ENCODE results near the gene PJA2. TPM values are rescaled to one million over a fixed set of nuclear protein-coding genes. Genes with fewer than 3 reads are reported as not detected.

Gene PJA2
- total RNA-seq, 4 donors from 2014 or later, result 107 to 188 (median 153) TPM

GRCh38 chr5:109408991-109409843 lies 557 bp downstream of the PJA2 start:
- intact Hi-C loops (cut with DNase I), result no loop called here
- H3K4me1 ChIP-seq, result peaks cover 10 to 18% of the 10 kb centered on the region in 2 donors

GRCh38 chr5:109407913-109408312 lies 1.9 kb downstream of the PJA2 start:
- TF ChIP-seq POLR2A (IDR thresholded peaks at IDR 0.05) (no peak), CTCF (IDR thresholded peaks at IDR 0.05) (no peak)
- H3K4me3 ChIP-seq (replicated peaks in 1 of 3), result peak overlapping the region in 2 of 3 donors; percentile 8 to 90
- H3K36me3 ChIP-seq, result no peaks in the 10 kb centered on the region
- no peaks in the 10 kb centered on the region for H3K9me3 ChIP-seq
- peaks cover 10 to 18% of the 10 kb centered on the region in 2 donors for H3K4me1 ChIP-seq
- no peak for DNase-seq
- no peaks in the 10 kb centered on the region for H3K27me3 ChIP-seq
- WGBS, 2 donors, result 42 to 60% methylated on average over 2 of the region's 2 CpGs
- peak overlapping the region in 2 of 3 donors; percentile 9 to 100 for H3K27ac ChIP-seq
- intact Hi-C loops (cut with DNase I), result no loop called here

More at GRCh38 chr5:109408991-109409843, 557 bp downstream of the PJA2 start:
- Histone ChIP-seq H3K36me3 (no peaks in the 10 kb centered on the region), H3K4me3 (replicated peaks in 1 of 3) (peak overlapping the region; percentile 79 to 90 (median 89)), H3K27me3 (no peaks in the 10 kb centered on the region), H3K27ac (peak overlapping the region; percentile 98 to 100 (median 99)), H3K9me3 (no peaks in the 10 kb centered on the region)
- TF ChIP-seq POLR2A (IDR thresholded peaks at IDR 0.05), result peak in 1 of 2 donors; percentile 56
- TF ChIP-seq CTCF (IDR thresholded peaks at IDR 0.05), result no peak
- DNase-seq, result peak; percentile 68 to 76
- 1% methylated on average over 33 to 50 of the region's 52 CpGs for WGBS, 2 donors

GRCh38 chr5:109406719-109407118 lies 3.1 kb downstream of the PJA2 start:
- Histone ChIP-seq H3K4me1 (peaks cover 10 to 24% of the 10 kb centered on the region in 2 donors), H3K27me3 (no peaks in the 10 kb centered on the region), H3K9me3 (no peaks in the 10 kb centered on the region), H3K36me3 (no peaks in the 10 kb centered on the region), H3K4me3 (replicated peaks in 1 of 3) (no peak overlapping the region), H3K27ac (peak overlapping the region in 1 of 3 donors; percentile 100)
- intact Hi-C loops (cut with DNase I), result no loop called here
- no peak for TF ChIP-seq CTCF (IDR thresholded peaks at IDR 0.05)
- no peak for TF ChIP-seq POLR2A (IDR thresholded peaks at IDR 0.05)
- DNase-seq, result no peak
- 76 to 89% methylated on average over 1 of the region's 1 CpG for WGBS, 2 donors

GRCh38 chr5:109404428-109404960 lies 5.3 kb downstream of the PJA2 start:
- no peak for TF ChIP-seq CTCF (IDR thresholded peaks at IDR 0.05)
- TF ChIP-seq POLR2A (IDR thresholded peaks at IDR 0.05), result no peak
- Histone ChIP-seq H3K9me3 (no peaks in the 10 kb centered on the region), H3K27ac (no peak overlapping the region), H3K4me1 (peaks cover 8 to 31% of the 10 kb centered on the region in 2 donors), H3K4me3 (replicated peaks in 1 of 3) (no peak overlapping the region), H3K36me3 (no peaks in the 10 kb centered on the region), H3K27me3 (no peaks in the 10 kb centered on the region)
- WGBS, 2 donors, result 87 to 95% methylated on average over 6 of the region's 6 CpGs
- DNase-seq, result no peak
- intact Hi-C loops (cut with DNase I), result no loop called here

GRCh38 chr5:109403469-109403868 lies 6.3 kb downstream of the PJA2 start:
- 97 to 98% methylated on average over 5 of the region's 5 CpGs for WGBS, 2 donors
- intact Hi-C loops (cut with DNase I), result no loop called here

More at GRCh38 chr5:109403469-109403868, 6.3 kb downstream of the PJA2 start:
- no peak overlapping the region for H3K4me3 ChIP-seq (replicated peaks in 1 of 3)
- H3K36me3 ChIP-seq, result no peaks in the 10 kb centered on the region
- DNase-seq, result no peak
- H3K27me3 ChIP-seq, result no peaks in the 10 kb centered on the region
- TF ChIP-seq CTCF (IDR thresholded peaks at IDR 0.05), result no peak
- no peak for TF ChIP-seq POLR2A (IDR thresholded peaks at IDR 0.05)
- no peaks in the 10 kb centered on the region for H3K9me3 ChIP-seq
- H3K27ac ChIP-seq, result no peak overlapping the region
- H3K4me1 ChIP-seq, result peaks cover 11 to 37% of the 10 kb centered on the region in 2 donors
